Mesendoderm (in vitro differentiated cells): ENCODE data around the gene PDHA1. TPM values are rescaled to one million over a fixed set of nuclear protein-coding genes. Genes with fewer than 3 reads are reported as not detected.

Experiments used
- small RNA-seq: library from polyadenylated mRNA; stranded (forward); fragments of <200 nt; extraction: miRNeasy Mini kit (QIAGEN cat#:217004); gene quantifications from one replicate; pipeline ENCODE3, GENCODE V24; 2013; ENCODE audit not compliant: insufficient read depth

The PDHA1 gene

Small RNAs within 50 kb of the gene (small RNA-seq; reads per million reads assigned to genes)
- not detected for gene RF00019
